ENCODE results near the gene UBTF.

- TF ChIP-seq CTCF (conservative IDR thresholded peaks at IDR 0.05; ENCODE audit: low read depth, low read length) (no peak), POLR2A (IDR thresholded peaks at IDR 0.05; ENCODE audit: low read depth, low read length) (no peak), MXI1 (IDR thresholded peaks at IDR 0.05; ENCODE audit: borderline replicate concordance, low read depth, low read length) (no peak), RAD21 (IDR thresholded peaks at IDR 0.05; ENCODE audit: low read length) (no peak), CHD1 (IDR thresholded peaks at IDR 0.05; ENCODE audit: low read depth, low read length) (no peak), RCOR1 (IDR thresholded peaks at IDR 0.05; ENCODE audit: insufficient replicate concordance, low read length) (no peak), FOS (IDR thresholded peaks at IDR 0.05; ENCODE audit: low read depth, low read length) (no peak)
- TF ChIP-seq, protein P1, sequence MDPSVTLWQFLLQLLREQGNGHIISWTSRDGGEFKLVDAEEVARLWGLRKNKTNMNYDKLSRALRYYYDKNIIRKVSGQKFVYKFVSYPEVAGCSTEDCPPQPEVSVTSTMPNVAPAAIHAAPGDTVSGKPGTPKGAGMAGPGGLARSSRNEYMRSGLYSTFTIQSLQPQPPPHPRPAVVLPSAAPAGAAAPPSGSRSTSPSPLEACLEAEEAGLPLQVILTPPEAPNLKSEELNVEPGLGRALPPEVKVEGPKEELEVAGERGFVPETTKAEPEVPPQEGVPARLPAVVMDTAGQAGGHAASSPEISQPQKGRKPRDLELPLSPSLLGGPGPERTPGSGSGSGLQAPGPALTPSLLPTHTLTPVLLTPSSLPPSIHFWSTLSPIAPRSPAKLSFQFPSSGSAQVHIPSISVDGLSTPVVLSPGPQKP (IDR thresholded peaks at IDR 0.05; ENCODE audit: borderline replicate concordance, low read depth, low read length), result no peak
Observed at GRCh38 chr17:44193326-44194084, 26.0 kb downstream of the UBTF start.

Measured in IMR-90 (cell line).